OCI-LY3 (cell line): ENCODE data around the gene HS3ST3A1.

Source experiments
- H2AFZ ChIP-seq: fragments of 200-600, 300-600 bp; shearing (Covaris generic); 2 replicates; pipeline ENCODE4 v1.6.0; 2014; ENCODE audit warnings: antibody characterized with exemption, low read depth, low read length
- H3K27ac ChIP-seq: fragments of 200-600, 300-600 bp; sonication (generic); 2 replicates; pipeline ENCODE4 v1.5.1; 2014; ENCODE audit warnings: mild to moderate bottlenecking, low read length, moderate library complexity, mixed read lengths
- H3K27me3 ChIP-seq: fragments of 200-600, 300-600 bp; sonication (generic); 2 replicates; pipeline ENCODE4 v1.6.1; 2014; ENCODE audit warnings: low read depth, low read length, mixed read lengths
- H3K36me3 ChIP-seq: fragments of 200-600, 300-600 bp; sonication (generic); replicated peaks from 2 replicates; pipeline ENCODE3; 2014; ENCODE audit warnings: low read depth, low read length, mixed read lengths
- H3K4me1 ChIP-seq: fragments of 300-600, 200-600 bp; sonication (generic); 2 replicates; pipeline ENCODE4 v1.6.1; 2014; ENCODE audit warnings: low read length, mixed read lengths
- H3K4me2 ChIP-seq: fragments of 200-600, 300-600 bp; sonication (generic); 2 replicates; pipeline ENCODE4 v1.6.1; 2014; ENCODE audit warnings: low read length, mixed read lengths
- H3K4me3 ChIP-seq: fragments of 300-600, 200-600 bp; sonication (generic); 2 replicates; pipeline ENCODE4 v1.5.1; 2014; ENCODE audit warnings: antibody characterized with exemption, mild to moderate bottlenecking, low read length, moderate library complexity
- H3K79me2 ChIP-seq: fragments of 300-600, 200-600 bp; shearing (Covaris generic); 2 replicates; pipeline ENCODE4 v1.6.1; 2014; ENCODE audit warnings: mild to moderate bottlenecking, low read length, mixed read lengths
- H3K9ac ChIP-seq: fragments of 300-600, 200-600 bp; shearing (Covaris generic); 2 replicates; pipeline ENCODE4 v1.6.0; 2014; ENCODE audit warnings: mild to moderate bottlenecking, low read length, moderate library complexity
- H3K9me3 ChIP-seq: fragments of 200-600, 300-600 bp; shearing (Covaris generic); 2 replicates; pipeline ENCODE4 v1.6.1; 2014; ENCODE audit warnings: low read length, mixed read lengths; ENCODE audit not compliant: insufficient read depth
- H4K20me1 ChIP-seq: fragments of 200-600, 300-600 bp; sonication (generic); 2 replicates; pipeline ENCODE4 v1.6.1; 2016; ENCODE audit warnings: low read length, mixed read lengths; ENCODE audit not compliant: insufficient read depth
- EZH2phosphoT487 ChIP-seq: fragments of 200-600 bp; shearing (Covaris generic); IDR thresholded peaks from 2 replicates; pipeline ENCODE4 v1.6.1; 2018; ENCODE audit warnings: antibody characterized with exemption, mixed run types, low read depth
- TF ChIP-seq, protein P1 (sequence below): fragments of 200-600, 300-600 bp; sonication (generic); IDR thresholded peaks from 2 replicates; pipeline ENCODE4 v1.5.1; 2014; ENCODE audit warnings: antibody characterized with exemption, low read length, low read depth

Gene HS3ST3A1

DNA sequence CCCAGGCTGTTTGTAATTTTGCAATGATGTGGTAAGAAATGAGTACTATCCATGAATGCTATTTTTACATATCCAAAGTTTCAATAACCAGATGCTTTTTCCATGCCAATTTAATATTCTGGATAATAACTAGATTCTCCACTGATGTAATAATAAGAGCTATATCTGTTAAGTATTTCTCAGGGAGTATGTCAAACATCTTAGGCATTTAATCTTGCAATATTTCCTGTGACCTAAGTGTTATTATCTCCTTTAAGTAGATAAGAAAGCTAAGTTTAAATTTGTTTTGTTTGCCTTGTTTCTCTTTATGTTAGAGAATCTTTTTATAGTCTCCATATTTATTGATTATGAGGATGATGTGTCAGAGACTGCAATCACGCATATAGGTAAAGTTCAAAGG lies 32.3 kb upstream of the HS3ST3A1 start:
- TF ChIP-seq EZH2phosphoT487 = no peak
- TF ChIP-seq, protein P1, sequence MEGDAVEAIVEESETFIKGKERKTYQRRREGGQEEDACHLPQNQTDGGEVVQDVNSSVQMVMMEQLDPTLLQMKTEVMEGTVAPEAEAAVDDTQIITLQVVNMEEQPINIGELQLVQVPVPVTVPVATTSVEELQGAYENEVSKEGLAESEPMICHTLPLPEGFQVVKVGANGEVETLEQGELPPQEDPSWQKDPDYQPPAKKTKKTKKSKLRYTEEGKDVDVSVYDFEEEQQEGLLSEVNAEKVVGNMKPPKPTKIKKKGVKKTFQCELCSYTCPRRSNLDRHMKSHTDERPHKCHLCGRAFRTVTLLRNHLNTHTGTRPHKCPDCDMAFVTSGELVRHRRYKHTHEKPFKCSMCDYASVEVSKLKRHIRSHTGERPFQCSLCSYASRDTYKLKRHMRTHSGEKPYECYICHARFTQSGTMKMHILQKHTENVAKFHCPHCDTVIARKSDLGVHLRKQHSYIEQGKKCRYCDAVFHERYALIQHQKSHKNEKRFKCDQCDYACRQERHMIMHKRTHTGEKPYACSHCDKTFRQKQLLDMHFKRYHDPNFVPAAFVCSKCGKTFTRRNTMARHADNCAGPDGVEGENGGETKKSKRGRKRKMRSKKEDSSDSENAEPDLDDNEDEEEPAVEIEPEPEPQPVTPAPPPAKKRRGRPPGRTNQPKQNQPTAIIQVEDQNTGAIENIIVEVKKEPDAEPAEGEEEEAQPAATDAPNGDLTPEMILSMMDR = no peak
- Histone ChIP-seq H3K27ac (no peak overlapping the region), H3K4me2 (no peak overlapping the region), H3K79me2 (no peaks in the 10 kb centered on the region), H3K4me3 (no peak overlapping the region), H3K9me3 (no peaks in the 10 kb centered on the region), H3K27me3 (no peaks in the 10 kb centered on the region), H2AFZ (no peak overlapping the region), H3K9ac (no peak overlapping the region), H3K36me3 (no peaks in the 10 kb centered on the region), H3K4me1 (no peaks in the 10 kb centered on the region), H4K20me1 (no peaks in the 10 kb centered on the region)

DNA sequence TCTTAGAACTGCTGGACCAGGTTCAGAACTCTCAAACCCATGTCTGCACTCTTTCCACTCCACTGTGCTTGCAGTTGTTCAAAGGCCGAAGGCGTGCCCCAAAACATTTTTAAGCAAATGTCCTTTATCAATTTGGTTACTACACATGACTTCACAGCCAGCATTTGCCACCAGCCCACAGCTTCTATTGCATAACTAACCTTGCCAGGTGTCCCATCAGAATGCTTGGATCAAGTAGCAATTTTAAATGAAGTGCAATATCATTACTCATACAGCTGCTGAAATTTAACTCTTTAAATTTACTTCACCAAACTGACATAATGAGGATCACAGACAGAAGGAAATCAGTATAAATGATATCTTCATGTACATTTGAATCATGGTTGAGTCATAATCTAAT lies 29.8 kb upstream of the HS3ST3A1 start:
- Histone ChIP-seq H3K4me2 (no peak overlapping the region), H4K20me1 (no peaks in the 10 kb centered on the region), H3K9me3 (no peaks in the 10 kb centered on the region), H2AFZ (no peak overlapping the region), H3K4me3 (no peak overlapping the region), H3K9ac (no peak overlapping the region), H3K36me3 (no peaks in the 10 kb centered on the region), H3K27me3 (no peaks in the 10 kb centered on the region), H3K4me1 (no peaks in the 10 kb centered on the region), H3K27ac (no peak overlapping the region), H3K79me2 (no peaks in the 10 kb centered on the region)
- TF ChIP-seq EZH2phosphoT487 = no peak
- TF ChIP-seq, protein P1 = no peak

DNA sequence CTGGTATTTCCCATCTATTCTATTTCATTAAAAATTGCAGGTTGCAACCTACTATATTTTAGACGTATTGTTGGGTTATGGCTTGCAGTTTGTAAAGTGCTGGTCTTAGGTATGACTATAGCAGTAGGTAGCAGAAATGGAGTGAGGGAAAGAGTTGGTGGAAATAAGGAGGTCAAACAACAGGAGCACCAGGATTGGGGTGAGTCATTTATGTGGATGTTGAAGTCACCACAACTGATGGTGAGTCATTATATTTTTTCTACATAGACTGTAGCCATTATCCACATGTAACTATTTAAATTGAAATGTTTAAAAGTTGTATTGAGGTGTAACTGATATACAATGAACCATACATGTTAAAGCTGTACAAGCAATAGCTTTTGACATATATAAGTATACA lies 25.0 kb upstream of the HS3ST3A1 start:
- Histone ChIP-seq H3K27me3 (no peaks in the 10 kb centered on the region), H3K9ac (no peak overlapping the region), H2AFZ (no peak overlapping the region), H3K4me2 (no peak overlapping the region), H3K4me1 (no peaks in the 10 kb centered on the region), H4K20me1 (no peaks in the 10 kb centered on the region), H3K9me3 (no peaks in the 10 kb centered on the region), H3K79me2 (no peaks in the 10 kb centered on the region), H3K36me3 (no peaks in the 10 kb centered on the region), H3K27ac (no peak overlapping the region), H3K4me3 (no peak overlapping the region)
- TF ChIP-seq EZH2phosphoT487 = no peak

DNA sequence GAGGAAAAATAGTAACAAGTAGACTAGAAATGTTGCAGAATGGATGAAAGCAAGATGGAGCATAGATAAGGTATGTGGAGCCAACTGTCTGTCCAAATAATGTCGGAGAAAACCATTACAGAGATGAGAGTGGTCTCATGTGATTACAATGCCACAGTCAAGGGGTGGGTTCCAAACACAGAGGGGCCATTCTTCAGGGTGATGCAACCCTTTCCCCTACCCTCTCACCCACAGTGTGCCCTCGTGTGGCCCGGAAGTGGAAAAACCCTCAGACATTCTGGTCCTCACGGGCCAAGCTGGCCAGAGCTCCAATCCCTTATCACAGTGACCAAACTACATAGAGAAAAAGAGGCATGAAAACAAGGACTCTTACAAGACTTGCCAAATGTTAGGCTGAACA lies 17.7 kb upstream of the HS3ST3A1 start:
- Histone ChIP-seq H2AFZ (no peak overlapping the region), H3K4me3 (no peak overlapping the region), H3K27ac (no peak overlapping the region), H3K27me3 (no peaks in the 10 kb centered on the region), H3K9ac (no peak overlapping the region), H3K4me1 (no peaks in the 10 kb centered on the region), H3K36me3 (no peaks in the 10 kb centered on the region), H3K79me2 (no peaks in the 10 kb centered on the region), H3K9me3 (no peaks in the 10 kb centered on the region), H3K4me2 (no peak overlapping the region), H4K20me1 (no peaks in the 10 kb centered on the region)
- TF ChIP-seq EZH2phosphoT487 = no peak
- TF ChIP-seq, protein P1 = no peak

DNA sequence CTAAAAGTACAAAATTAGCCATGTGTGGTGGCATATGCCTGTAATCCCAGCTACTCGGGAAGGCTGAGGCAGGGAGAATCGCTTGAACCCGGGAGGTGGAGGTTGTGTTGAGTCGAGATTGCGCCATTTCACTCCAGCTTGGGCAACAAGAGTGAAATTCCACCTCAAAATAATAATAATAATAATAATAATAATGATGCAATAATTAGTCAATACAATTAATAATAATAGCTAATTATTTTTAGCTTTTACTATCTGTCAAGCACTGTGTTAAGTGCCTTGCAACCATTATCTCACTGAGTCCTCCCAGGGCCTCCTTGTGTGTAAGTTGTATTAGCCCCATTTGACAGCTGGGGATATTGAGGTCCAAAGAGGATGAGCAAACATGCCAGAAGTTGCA lies 14.3 kb upstream of the HS3ST3A1 start:
- H2AFZ ChIP-seq = no peak overlapping the region
- TF ChIP-seq, protein P1 = no peak
- TF ChIP-seq EZH2phosphoT487 = no peak
- no peaks in the 10 kb centered on the region for H4K20me1 ChIP-seq
- no peak overlapping the region for H3K4me2 ChIP-seq
- H3K27me3 ChIP-seq = no peaks in the 10 kb centered on the region
- H3K4me3 ChIP-seq = no peak overlapping the region
- H3K9me3 ChIP-seq = no peaks in the 10 kb centered on the region
- no peaks in the 10 kb centered on the region for H3K4me1 ChIP-seq
- H3K9ac ChIP-seq = no peak overlapping the region
- H3K36me3 ChIP-seq = no peaks in the 10 kb centered on the region
- no peak overlapping the region for H3K27ac ChIP-seq
- H3K79me2 ChIP-seq = no peaks in the 10 kb centered on the region
